Measurements from ENCODE around the gene AKAP12. TPM values are rescaled to one million over a fixed set of nuclear protein-coding genes. Genes with fewer than 3 reads are reported as not detected.

AKAP12 gene
- total and polyA plus RNA-seq, 2 donors (not counting 1 experiment from before 2014, with no cell fraction given), result 0.04 to 0.22 TPM

GRCh38 chr6:151191527-151191926 lies 48.2 kb upstream of the AKAP12 start:
- H3K9me3 Mint-ChIP-seq (ENCODE audit: insufficient read depth), result no peaks in the 10 kb centered on the region
- WGBS (ENCODE audit: insufficient coverage), result 48% methylated on average over 3 of the region's 4 CpGs

GRCh38 chr6:151196555-151196954 lies 43.2 kb upstream of the AKAP12 start:
- Histone ChIP-seq H3K27me3 (replicated peaks in 1 of 4; ENCODE audit: control extremely low read depth in 1 of 4, control insufficient read depth in 3 of 4, insufficient read depth in 4 of 4, low read length in 3 of 4) (no peaks in the 10 kb centered on the region), H3K9ac (ENCODE audit: low read length) (no peak overlapping the region), H3K4me3 (ENCODE audit: control extremely low read depth in 1 of 5, extremely low read depth in 1 of 5, insufficient read depth in 1 of 5, low read depth in 2 of 5, low read length in 4 of 5) (no peak overlapping the region), H3K4me2 (replicated peaks; ENCODE audit: low read depth, low read length, poor library complexity, severe bottlenecking) (no peak overlapping the region), H4K20me1 (ENCODE audit: control insufficient read depth, insufficient read depth, low read length, poor library complexity, severe bottlenecking) (no peaks in the 10 kb centered on the region), H3K27ac (ENCODE audit: low read length in 2 of 2) (no peak overlapping the region), H3K9me3 (ENCODE audit: control extremely low read depth in 1 of 3, control insufficient read depth in 2 of 3, insufficient read depth in 1 of 3, low read length in 2 of 3) (no peaks in the 10 kb centered on the region), H2AFZ (ENCODE audit: insufficient read depth, low read depth, low read length, poor library complexity, severe bottlenecking) (no peak overlapping the region), H3K4me1 (ENCODE audit: control insufficient read depth in 2 of 2, insufficient read depth in 2 of 2, low read length in 2 of 2) (no peaks in the 10 kb centered on the region), H3K79me2 (ENCODE audit: control insufficient read depth, insufficient read depth, low read length) (no peaks in the 10 kb centered on the region), H3K36me3 (replicated peaks in 1 of 2; ENCODE audit: control extremely low read depth in 1 of 2, control insufficient read depth in 1 of 2, extremely low read depth in 1 of 2, insufficient read depth in 2 of 2, low read length in 1 of 2) (no peaks in the 10 kb centered on the region)
- no peak for ATAC-seq (ENCODE audit: low read depth)
- Mint-ChIP-seq H3K27ac (no peak overlapping the region), H3K27me3 (peaks cover 9% of the 10 kb centered on the region), H3K4me3 (no peak overlapping the region), H3K4me1 (no peaks in the 10 kb centered on the region), H3K9me3 (ENCODE audit: insufficient read depth) (no peaks in the 10 kb centered on the region)
- no peak for DNase-seq
- ChIA-PET CTCF (no interaction called here), POLR2A (no interaction called here)
- TF ChIP-seq CTCF (IDR thresholded peaks at IDR 0.05) (no peak), EZH2 (IDR thresholded peaks at IDR 0.05; ENCODE audit: borderline replicate concordance, insufficient read depth, low read depth, low read length, poor library complexity, severe bottlenecking) (no peak)
- WGBS (ENCODE audit: insufficient coverage), result 92% methylated on average over 1 of the region's 1 CpG
- intact Hi-C loops (cut with micrococcal nuclease), result no loop called here

More at GRCh38 chr6:151191527-151191926, 48.2 kb upstream of the AKAP12 start:
- no peak overlapping the region for H2AFZ ChIP-seq (ENCODE audit: insufficient read depth, low read depth, low read length, poor library complexity, severe bottlenecking)
- TF ChIP-seq EZH2 (IDR thresholded peaks at IDR 0.05; ENCODE audit: borderline replicate concordance, insufficient read depth, low read depth, low read length, poor library complexity, severe bottlenecking), result no peak
- TF ChIP-seq CTCF (IDR thresholded peaks at IDR 0.05), result no peak
- Mint-ChIP-seq H3K4me1 (no peaks in the 10 kb centered on the region), H3K27me3 (peaks cover 12% of the 10 kb centered on the region), H3K27ac (no peak overlapping the region), H3K4me3 (no peak overlapping the region)
- no peak overlapping the region for H3K4me3 ChIP-seq (ENCODE audit: control extremely low read depth in 1 of 5, extremely low read depth in 1 of 5, insufficient read depth in 1 of 5, low read depth in 2 of 5, low read length in 4 of 5)
- no peaks in the 10 kb centered on the region for H3K27me3 ChIP-seq (replicated peaks in 1 of 4; ENCODE audit: control extremely low read depth in 1 of 4, control insufficient read depth in 3 of 4, insufficient read depth in 4 of 4, low read length in 3 of 4)
- ChIA-PET POLR2A (no interaction called here), CTCF (no interaction called here)
- ATAC-seq (ENCODE audit: low read depth) (no peak), DNase-seq (no peak)
- H3K36me3 ChIP-seq (replicated peaks in 1 of 2; ENCODE audit: control extremely low read depth in 1 of 2, control insufficient read depth in 1 of 2, extremely low read depth in 1 of 2, insufficient read depth in 2 of 2, low read length in 1 of 2), result no peaks in the 10 kb centered on the region
- intact Hi-C loops (cut with micrococcal nuclease), result no loop called here
- H3K79me2 ChIP-seq (ENCODE audit: control insufficient read depth, insufficient read depth, low read length), result no peaks in the 10 kb centered on the region
- no peak overlapping the region for H3K9ac ChIP-seq (ENCODE audit: low read length)
- no peaks in the 10 kb centered on the region for H3K9me3 ChIP-seq (ENCODE audit: control extremely low read depth in 1 of 3, control insufficient read depth in 2 of 3, insufficient read depth in 1 of 3, low read length in 2 of 3)
- H4K20me1 ChIP-seq (ENCODE audit: control insufficient read depth, insufficient read depth, low read length, poor library complexity, severe bottlenecking), result no peaks in the 10 kb centered on the region
- no peaks in the 10 kb centered on the region for H3K4me1 ChIP-seq (ENCODE audit: control insufficient read depth in 2 of 2, insufficient read depth in 2 of 2, low read length in 2 of 2)
- H3K27ac ChIP-seq (ENCODE audit: low read length in 2 of 2), result no peak overlapping the region
- H3K4me2 ChIP-seq (replicated peaks; ENCODE audit: low read depth, low read length, poor library complexity, severe bottlenecking), result no peak overlapping the region

Measured in B cell (primary cell).